ENCODE measurements around the gene DENND11.
A peak's percentile ranks its signal among the peaks of the same experiment; 100 is the strongest.

GRCh38 chr7:141674702-141675101, 27.3 kb downstream of the DENND11 start:
- TF ChIP-seq CTCF (IDR thresholded peaks at IDR 0.05): peak in 4 of 6 experiments; percentile 49 to 53 (median 50)
- no peak for TF ChIP-seq POLR2A (IDR thresholded peaks at IDR 0.05)
